ENCODE measurements around the gene TMEM169.
"Not testable (repeated sequence)": the region's sequence is repeated elsewhere in the genome, so short reads cannot be mapped to it uniquely, and the experiment has no call there.

The TMEM169 gene

DNA sequence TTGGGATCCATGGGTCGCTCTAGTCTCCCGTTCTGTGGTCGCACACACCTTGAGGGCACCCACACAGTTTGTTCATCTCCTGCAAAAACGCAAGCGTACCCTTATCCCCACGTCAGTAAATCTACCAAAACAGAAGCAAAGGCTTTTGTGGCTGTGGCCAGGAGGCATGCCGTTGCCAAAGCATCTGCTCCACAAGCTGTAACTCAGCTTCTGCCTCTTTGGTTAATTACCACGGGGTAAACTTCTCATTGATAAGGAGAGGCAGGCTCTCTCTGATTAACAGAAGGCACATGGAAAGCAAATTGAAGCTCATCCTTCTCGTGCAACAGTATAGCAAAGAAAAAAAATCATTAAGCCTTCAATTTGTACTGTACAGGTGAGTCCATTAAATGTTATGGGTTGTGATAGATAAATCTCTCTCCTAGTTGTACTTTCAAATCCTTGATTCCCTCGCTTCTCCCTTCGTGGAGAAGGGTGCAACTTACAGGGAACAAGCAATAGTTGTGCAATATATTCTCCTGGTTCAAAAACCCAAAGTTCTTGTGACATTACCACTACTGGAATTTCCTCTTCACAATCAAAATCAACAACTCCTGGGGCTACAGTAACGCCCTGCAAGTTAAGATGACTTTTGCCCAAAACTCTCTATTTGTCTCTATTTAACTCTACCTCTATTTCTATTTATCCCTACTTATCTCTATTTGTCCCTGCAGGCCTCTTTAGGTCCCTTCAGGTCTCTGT, 10.4 kb upstream of the TMEM169 start:
- DNase-seq (ENCODE audit: low spot score): no peak

- DNase-seq (ENCODE audit: low spot score): no peak
Measured at GRCh38 chr2:216072473-216072872, 9.2 kb upstream of the TMEM169 start.

- no peak for DNase-seq (ENCODE audit: low spot score)
Measured at GRCh38 chr2:216073773-216074172, 7.9 kb upstream of the TMEM169 start.

- DNase-seq (ENCODE audit: low spot score): no peak
Measured at GRCh38 chr2:216074380-216074779, 7.3 kb upstream of the TMEM169 start.

DNA sequence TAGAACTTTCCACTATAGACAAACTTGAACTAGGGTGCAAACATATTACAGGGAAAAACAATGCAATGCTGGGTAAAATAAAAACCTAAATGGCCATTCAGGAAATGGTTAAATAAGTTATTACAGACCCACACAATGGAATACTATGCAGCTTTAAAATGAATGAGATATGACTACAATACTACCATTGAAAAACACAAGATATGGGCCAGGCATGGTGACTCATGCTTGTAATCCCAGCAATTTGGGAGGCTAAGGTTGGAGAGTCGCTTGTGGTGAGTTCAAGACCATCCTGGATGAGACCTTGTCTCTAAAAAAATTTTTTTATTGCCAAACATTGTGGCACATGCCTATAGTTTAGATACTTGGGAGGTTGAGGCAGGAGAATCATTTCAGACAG, 6.9 kb upstream of the TMEM169 start:
- DNase-seq (ENCODE audit: low spot score): no peak

DNA sequence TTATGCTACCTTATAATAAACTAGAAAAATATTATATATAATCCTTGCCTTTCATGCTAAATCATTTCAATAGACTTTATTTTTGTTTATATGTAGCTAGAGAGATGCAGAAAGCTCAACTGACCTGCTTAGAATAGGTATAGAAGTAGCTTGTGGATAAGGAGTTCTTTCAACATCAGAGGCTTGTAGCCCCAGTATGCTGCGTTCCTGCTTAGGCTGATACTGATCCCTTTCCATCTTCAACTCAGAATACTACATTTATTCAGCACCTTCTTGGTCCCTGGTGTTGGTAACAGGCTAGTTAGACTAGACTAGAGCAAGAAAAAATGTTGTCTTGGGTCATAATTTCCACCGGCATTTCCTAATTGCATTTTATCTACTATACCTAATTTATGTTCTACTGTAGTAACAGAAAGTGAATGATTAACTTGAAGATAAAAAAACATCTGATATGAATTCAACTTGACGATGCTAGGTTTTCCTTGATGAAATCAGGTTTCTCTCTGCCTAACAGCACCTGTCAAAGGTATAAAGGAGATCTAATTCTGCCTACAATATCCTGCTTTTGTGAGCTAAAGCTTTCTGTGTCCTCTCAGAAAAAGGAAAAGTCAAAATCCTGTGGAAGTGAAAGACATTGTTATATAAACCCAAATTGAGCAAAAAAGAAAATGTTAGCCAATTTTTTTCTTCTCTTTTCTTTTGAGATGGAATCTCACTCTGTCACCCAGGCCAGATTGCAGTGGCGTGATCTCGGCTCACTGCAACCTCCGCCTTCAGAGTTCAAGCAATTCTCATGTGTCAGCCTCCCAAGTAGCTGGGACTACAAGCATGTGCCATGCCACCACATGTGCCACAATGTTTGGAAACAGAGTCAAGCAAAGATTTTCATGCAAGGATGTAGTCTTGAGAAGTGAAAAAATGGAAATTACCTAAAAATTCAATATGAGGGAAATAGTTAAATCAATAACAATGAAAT, 5.9 kb upstream of the TMEM169 start:
- DNase-seq (ENCODE audit: low spot score): no peak

DNA sequence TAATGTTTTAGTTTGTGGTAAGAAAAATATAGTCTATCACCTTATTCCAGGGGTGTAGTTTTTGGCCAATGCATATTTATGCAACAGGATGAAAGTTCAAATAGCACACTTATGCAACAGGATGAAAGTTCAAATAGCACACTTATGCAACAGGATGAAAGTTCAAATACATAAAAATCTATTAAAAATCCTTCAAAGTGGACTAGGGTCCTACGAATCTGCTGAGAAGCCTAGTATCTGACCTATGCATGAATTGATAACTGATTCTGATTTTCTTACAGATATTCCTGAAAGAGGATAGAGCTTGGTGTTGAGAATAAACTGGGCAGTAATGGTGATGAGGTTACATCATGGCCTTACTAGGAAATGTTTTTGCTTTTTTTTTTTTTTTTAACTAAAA, 2.9 kb upstream of the TMEM169 start:
- DNase-seq (ENCODE audit: low spot score): no peak

- DNase-seq (ENCODE audit: low spot score): not testable (repeated sequence)
Measured at GRCh38 chr2:216080048-216080447, 1.7 kb upstream of the TMEM169 start.

- no peak for DNase-seq (ENCODE audit: low spot score)
Measured at GRCh38 chr2:216081012-216081411, 707 bp upstream of the TMEM169 start.

DNA sequence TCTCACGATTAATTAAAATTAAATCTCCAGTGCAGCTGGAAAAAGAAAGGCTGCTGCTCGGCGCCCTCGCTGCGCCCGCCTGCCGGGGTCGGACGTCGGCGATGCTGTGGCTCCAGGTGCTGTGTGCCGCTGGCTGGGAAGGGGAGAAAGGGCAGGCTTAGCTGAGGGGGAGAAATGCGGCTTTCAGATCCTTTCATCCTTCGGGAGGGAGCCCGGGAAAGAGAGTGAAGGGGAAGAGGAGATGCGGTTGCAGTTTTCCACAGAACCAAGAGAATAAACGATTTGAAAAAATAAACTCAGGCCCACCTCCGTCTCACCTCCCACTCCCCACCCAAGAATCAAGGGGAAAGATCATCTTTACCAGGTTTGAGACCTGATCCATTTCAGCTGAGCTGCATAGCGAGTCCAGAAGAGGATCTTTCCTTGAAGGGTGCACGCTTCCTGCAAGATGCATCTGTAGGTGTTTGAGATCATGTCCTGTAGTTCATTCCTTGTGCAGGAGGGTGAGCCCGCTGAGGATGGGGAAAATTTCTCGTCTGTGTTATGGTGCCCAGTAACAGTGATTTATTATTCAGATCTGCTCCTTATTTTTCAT, 495 bp downstream of the TMEM169 start:
- DNase-seq (ENCODE audit: low spot score): peak; percentile 69

GRCh38 chr2:216082805-216083204, 1.1 kb downstream of the TMEM169 start:
- DNase-seq (ENCODE audit: low spot score): no peak

DNA sequence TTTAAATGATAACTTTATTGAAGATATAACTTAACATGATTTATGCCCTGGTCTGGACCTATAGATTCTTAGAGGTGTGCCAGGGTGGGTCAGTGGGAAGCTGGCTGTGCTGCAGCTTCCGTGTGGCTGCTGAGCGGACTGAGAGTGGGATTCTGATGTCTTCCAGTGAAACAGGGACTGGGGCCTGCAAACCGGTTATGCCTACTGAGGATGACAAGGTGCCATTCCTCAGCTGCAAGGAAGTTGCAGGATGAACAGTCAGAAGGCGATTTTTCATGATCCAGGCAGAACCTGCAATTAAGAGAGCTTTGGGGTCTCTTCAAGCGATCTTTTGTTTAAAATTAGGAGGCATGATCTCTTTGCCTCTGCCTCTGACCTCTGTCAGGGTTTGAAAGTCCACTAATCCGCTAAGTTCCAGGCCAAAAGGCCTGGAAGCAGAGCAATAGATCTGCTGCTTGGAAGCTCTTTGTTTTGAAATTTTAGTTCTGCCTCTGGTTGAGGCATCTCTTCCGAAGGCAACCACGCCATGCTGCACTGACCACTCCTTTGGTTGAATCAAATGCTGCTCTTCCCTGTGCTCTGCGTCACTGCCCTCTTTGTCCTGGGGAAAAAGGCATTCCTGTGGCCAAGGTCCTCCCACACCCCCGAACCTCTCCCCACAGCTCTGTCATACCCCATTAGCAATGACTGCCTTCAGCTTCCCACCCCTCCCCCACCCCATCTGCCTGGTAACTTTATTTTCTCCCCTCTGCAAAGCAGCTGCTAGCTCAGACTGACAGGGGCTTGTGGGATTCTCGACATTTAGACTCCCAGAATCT, 2.0 kb downstream of the TMEM169 start:
- peak; percentile 25 for DNase-seq (ENCODE audit: low spot score)

- DNase-seq (ENCODE audit: low spot score): no peak
Measured at GRCh38 chr2:216084547-216084946, 2.8 kb downstream of the TMEM169 start.

- no peak for DNase-seq (ENCODE audit: low spot score)
Measured at GRCh38 chr2:216086207-216086893, 4.6 kb downstream of the TMEM169 start.

DNA sequence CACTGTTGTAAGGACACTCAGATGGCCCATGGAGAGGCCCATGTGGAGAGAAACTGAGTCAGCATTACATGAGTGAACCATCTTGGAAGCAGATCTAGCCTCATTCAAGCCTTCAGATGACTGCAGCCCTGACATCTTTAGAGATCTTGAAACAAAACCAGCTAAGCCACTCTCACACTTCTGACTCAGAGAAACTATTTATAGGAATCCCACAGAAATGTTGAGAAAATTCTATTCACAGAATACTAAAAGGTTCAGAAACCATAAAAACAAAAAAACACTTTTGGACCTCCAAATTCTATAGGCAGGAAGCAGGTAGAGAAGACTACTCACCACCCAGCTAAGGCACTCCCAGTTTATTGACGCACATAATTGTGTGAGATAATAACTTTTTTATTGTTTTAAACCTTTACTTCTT, 8.7 kb downstream of the TMEM169 start:
- DNase-seq (ENCODE audit: low spot score): no peak

GRCh38 chr2:216092646-216093045, 10.9 kb downstream of the TMEM169 start:
- DNase-seq (ENCODE audit: low spot score): no peak

- DNase-seq (ENCODE audit: low spot score): no peak
Measured at GRCh38 chr2:216094701-216095100, 13.0 kb downstream of the TMEM169 start.

GRCh38 chr2:216098421-216099334, 17.0 kb downstream of the TMEM169 start:
- no peak for DNase-seq (ENCODE audit: low spot score)

GRCh38 chr2:216101109-216101508, 19.4 kb downstream of the TMEM169 start:
- no peak for DNase-seq (ENCODE audit: low spot score)

DNA sequence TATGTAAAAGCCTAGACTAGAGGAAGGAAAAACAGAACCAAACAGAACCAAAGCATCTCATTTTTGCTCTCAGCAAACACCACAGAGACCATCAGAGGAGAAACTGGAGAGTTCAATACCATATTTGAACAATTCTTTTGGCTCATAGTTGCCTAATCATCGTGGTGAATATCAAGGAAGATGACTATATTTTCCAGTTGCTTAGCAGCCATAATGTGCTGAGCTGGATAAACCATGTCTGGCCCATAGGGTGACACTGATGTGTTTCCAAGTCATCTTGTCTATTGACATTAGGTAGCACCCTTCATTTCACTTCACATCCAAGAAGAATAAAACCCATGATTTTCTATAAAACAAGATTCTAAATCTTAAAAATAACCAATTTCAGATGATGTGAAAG, 21.5 kb downstream of the TMEM169 start:
- no peak for DNase-seq (ENCODE audit: low spot score)

Data from D341Med (cell line).